Neural cell (in vitro differentiated cells): ENCODE data around the gene BRAF.
"Not testable (repeated sequence)": the region's sequence is repeated elsewhere in the genome, so short reads cannot be mapped to it uniquely, and the experiment has no call there.

ENCODE experiments used
- POLR2AphosphoS5 ChIP-seq: IDR thresholded peaks from 2 replicates; pipeline ENCODE4 v1.6.1; 2012
- TF ChIP-seq, protein P1 (sequence below): fragments of 450-650 bp; IDR thresholded peaks from 2 replicates; pipeline ENCODE4 v1.5.1; 2014; ENCODE audit warnings: antibody characterized with exemption, mild to moderate bottlenecking, moderate library complexity; ENCODE audit not compliant: poor library complexity, severe bottlenecking
- TF ChIP-seq, protein P2 (sequence below): IDR thresholded peaks from 2 replicates; pipeline ENCODE4 v1.6.1; 2012; ENCODE audit warnings: borderline replicate concordance

- TF ChIP-seq, protein P1, sequence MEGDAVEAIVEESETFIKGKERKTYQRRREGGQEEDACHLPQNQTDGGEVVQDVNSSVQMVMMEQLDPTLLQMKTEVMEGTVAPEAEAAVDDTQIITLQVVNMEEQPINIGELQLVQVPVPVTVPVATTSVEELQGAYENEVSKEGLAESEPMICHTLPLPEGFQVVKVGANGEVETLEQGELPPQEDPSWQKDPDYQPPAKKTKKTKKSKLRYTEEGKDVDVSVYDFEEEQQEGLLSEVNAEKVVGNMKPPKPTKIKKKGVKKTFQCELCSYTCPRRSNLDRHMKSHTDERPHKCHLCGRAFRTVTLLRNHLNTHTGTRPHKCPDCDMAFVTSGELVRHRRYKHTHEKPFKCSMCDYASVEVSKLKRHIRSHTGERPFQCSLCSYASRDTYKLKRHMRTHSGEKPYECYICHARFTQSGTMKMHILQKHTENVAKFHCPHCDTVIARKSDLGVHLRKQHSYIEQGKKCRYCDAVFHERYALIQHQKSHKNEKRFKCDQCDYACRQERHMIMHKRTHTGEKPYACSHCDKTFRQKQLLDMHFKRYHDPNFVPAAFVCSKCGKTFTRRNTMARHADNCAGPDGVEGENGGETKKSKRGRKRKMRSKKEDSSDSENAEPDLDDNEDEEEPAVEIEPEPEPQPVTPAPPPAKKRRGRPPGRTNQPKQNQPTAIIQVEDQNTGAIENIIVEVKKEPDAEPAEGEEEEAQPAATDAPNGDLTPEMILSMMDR: not testable (repeated sequence)
- not testable (repeated sequence) for TF ChIP-seq POLR2AphosphoS5
- TF ChIP-seq, protein P2, sequence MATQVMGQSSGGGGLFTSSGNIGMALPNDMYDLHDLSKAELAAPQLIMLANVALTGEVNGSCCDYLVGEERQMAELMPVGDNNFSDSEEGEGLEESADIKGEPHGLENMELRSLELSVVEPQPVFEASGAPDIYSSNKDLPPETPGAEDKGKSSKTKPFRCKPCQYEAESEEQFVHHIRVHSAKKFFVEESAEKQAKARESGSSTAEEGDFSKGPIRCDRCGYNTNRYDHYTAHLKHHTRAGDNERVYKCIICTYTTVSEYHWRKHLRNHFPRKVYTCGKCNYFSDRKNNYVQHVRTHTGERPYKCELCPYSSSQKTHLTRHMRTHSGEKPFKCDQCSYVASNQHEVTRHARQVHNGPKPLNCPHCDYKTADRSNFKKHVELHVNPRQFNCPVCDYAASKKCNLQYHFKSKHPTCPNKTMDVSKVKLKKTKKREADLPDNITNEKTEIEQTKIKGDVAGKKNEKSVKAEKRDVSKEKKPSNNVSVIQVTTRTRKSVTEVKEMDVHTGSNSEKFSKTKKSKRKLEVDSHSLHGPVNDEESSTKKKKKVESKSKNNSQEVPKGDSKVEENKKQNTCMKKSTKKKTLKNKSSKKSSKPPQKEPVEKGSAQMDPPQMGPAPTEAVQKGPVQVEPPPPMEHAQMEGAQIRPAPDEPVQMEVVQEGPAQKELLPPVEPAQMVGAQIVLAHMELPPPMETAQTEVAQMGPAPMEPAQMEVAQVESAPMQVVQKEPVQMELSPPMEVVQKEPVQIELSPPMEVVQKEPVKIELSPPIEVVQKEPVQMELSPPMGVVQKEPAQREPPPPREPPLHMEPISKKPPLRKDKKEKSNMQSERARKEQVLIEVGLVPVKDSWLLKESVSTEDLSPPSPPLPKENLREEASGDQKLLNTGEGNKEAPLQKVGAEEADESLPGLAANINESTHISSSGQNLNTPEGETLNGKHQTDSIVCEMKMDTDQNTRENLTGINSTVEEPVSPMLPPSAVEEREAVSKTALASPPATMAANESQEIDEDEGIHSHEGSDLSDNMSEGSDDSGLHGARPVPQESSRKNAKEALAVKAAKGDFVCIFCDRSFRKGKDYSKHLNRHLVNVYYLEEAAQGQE: not testable (repeated sequence)
These were observed 230.9 kb downstream of the BRAF start for GRCh38 chr7:140693849-140694248.
